GM19324 (cell line): ENCODE data around the gene QSOX2.

Source experiments
- ATAC-seq: cut with Tn5 transposase; IDR thresholded peaks from one replicate; pipeline ENCODE4 v1.9.1; 2021; ENCODE audit warnings: mild to moderate bottlenecking, moderate library complexity; ENCODE audit not compliant: unreplicated experiment, low FRiP score

Gene QSOX2

DNA sequence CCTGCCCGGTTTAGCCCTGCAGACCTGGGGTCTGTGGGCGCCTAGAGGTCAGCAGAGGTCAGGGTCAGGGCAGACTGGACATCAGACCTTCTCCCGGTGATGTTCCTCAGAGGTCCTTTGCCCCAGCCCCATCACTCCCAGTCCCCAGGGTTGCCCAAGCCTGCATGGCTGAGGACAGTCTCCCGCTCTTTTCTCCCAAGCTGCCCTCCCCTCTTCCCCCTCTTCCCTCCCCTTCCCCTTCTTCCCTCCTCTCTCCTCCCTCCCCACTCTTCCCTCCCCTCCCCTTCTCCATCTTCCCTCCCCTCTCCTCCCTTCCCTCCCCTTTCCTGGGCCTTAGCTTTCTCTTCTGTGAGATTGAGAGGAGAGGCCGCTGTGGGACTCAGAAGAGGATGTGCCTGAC is 51.1 kb downstream of the QSOX2 start:
- ATAC-seq: no peak

- ATAC-seq: no peak
Measured at GRCh38 chr9:136193891-136194279, 51.7 kb downstream of the QSOX2 start.

DNA sequence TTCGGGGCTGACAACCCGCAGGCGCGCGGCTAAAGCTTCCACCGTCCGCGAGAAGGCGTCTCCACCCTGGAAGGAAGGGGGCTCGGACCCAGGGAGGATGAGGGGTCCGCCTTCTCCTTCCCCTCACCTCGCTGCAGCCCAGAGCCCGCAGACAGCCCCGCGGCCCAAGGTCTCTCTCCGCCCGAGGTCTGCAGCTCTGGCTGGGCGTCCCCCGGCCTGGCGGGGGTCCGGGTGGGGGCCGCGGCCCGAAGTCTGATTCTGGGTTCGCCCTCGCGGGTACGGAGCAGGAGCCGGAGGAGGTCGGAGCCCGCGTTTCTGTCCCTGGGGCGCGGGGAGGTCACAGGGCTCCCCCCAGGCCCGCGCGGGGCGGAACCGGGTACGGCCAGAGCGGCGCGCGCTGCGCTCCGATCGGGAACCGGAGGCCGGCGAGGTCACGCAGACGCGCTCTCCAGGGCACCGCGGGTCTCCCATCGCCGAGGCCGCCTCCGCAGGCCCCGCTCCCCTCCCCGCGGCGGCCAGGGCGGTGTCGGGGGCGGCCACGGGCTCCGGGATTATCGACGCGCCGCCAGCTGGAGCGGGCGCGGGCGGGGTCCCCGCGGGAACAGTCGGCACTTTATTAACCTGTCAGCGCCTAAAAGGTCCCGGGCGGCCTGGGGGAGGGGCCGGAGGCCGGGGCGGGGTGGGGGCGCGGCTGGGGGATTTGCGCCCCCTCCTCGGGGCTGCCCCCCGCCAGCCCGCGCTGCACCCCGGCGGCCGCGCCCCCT is 52.3 kb downstream of the QSOX2 start:
- ATAC-seq: no peak

DNA sequence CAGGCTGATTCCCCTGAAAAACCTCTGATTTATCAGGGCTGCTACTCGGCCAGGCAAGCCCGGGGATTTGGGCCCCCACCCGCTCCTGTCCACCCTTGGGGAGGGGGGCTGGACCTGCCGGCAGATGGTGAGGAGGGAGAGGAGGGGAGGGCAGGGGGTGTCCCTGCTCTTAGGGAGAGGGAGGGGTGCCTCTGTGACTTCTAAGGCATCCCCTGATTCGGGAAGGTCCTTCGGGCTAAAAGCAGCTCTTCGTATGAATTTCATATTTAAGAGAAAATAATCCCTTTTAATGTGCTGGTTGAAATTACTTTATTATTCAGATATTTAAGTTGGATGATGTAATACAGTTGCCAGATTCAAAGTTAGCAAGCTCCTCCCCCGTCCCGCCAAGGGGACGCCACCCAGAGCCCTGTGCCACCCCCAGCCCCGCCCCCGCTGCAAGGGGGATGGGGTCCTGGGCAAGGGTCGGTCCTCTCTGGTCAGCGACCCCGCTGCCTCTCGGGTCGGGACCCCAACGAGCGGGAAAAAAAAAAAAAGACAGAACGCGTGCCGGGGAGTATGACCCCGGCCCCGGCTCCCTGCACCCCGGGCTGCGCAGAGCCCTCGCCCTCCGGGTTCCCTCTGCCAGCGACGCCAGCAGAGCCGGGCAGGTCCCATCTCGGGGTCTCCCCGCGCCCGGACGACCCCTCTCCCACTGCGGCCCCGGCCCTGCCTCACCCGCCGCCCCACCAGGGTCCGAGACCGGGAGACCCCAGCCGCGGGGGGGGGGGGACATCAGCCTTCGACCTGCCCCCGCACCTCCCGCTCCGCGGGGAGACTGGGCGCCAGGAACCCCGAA is 53.1 kb downstream of the QSOX2 start:
- ATAC-seq: no peak

- ATAC-seq: no peak
Measured at GRCh38 chr9:136191960-136192286, 53.7 kb downstream of the QSOX2 start.

DNA sequence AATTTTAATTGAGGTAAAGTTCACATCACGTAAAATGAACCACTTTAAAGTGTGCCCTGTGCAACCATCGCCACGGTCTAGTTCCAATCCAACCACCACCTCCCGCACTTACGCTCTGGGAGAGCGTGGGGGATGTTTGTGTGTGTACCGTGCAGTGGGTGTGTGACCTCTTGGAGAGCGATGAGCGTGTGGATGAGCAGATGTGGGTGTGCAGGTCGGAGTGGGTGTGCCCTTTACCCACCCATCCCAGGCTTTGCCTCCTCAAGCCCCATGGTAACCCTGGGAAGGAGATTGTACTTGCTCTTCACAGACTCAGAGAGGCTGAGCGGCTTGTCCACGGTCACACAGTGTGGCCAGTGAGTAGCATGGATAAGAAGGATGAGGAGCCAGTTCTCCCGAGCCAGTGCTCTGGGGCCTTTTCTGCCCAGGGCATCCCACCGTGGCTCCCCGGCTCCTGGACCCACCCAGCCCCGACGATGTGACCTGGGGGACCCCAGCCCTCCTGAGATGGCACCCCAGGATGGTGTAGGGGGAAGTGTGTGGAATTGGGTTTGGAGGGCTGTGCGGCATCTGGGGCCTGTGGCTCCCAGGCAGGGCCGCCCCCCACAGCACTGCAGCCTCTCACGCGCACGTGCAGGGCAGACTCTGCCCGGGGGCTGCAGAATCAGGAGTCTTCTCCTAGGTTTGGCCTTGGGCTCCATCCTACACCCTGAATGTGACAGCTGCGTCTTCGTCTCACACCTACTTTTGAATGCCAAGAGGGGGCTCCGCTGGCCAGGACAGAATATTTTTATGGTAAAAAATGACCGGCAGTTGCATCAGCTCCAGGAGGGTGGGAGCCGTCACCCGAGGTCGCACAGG is 54.3 kb downstream of the QSOX2 start:
- ATAC-seq: no peak

DNA sequence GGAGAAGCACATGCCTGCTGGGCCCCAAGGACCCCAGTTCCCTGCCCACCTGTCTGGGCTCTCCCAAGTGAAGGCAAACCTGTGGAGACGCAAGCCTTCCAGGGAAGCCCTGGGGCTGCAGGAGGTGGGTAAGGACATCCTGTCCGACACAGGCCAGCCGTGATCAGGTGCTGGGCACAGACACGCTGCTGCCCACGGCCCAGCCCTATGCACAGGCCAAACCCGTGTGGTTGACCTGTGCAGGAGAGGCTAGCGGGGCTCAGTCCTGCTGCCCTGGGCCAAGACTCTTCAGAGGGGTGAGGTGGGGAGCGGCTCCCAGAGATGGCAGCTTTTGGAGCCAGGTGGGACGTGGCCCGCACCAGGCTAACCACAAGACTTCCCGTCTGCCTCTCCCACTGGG is 55.0 kb downstream of the QSOX2 start:
- ATAC-seq: no peak

DNA sequence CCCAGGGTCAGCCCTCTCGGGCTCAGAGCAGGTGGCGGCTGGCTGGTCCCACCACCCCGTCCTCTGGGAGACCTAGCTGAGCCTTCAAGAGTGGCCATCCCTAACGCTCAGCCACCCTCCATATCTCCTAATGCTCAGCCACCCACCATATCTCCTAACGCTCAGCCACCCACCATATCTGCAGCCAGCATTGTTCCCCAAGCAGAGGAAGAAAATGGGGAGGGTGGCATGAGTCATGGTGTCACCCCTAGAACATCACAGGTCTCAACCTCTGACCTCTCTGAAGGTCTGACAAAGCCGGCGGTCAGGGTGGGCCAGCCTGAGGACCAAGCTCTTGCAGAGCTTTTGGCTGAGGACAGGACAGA is 55.4 kb downstream of the QSOX2 start:
- ATAC-seq: no peak

DNA sequence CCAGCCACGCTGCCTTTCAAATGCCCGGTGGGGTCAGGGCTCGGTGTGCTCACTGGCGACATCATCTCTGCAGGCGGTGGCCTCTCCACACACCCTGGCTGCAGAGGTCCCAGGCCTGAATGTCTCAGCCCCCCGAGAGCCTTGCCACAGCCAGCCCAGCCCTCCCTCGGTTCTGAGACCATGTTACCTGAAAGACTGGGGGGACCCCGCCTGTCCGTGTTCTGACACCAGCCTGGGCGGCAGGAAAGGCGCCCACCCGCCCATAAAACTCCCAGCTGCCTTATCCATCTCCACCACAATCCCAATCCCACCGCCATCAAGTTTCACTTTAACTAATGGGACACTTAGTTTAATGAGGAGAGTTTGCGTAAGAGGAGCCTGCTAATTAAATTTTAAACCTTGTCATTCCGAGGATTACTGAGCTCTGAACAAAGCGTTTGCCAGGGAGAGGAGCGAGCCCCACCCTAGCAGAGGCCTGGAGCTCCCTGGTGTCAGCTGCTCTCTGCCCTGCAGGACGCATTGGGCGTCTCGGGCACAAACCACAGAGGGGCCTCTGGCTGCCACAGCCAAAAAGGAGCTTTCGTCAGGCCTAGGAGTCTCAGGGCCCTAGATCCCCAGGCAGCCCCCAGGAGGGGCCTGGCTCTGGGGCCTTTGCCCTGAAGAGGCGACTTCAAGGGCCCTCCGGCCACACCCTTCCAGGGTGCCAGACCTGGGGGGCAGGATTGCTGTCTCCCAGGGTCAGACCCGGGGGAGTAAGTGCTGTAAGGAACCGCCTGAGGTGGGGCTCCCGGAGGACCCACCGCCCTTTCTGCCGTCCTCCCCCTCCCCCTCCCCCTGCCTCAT is 56.0 kb downstream of the QSOX2 start:
- no peak for ATAC-seq

- ATAC-seq: no peak
Measured at GRCh38 chr9:136187683-136188586, 57.7 kb downstream of the QSOX2 start.

DNA sequence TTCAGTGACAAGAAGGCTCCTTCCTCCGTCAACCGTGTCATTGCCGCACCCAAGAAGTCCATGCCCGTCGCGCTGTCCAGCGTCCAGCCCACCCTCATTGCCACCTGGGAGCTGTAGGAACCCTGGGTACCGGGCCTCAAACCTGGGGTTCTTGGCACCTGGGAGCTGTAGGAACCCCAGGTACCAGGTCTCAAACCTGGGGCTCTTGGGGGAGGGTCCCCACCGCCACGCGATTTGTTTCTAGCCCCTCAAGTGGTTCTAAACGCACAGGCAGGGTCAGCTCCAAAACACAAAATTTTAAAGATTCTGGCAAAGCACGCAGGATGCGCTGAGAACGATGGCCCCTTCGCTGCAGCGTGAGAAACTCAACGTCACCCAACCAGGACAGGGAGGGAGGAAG is 58.4 kb downstream of the QSOX2 start:
- ATAC-seq: no peak

- no peak for ATAC-seq
Measured at GRCh38 chr9:136186386-136186785, 59.2 kb downstream of the QSOX2 start.

- no peak for ATAC-seq
Measured at GRCh38 chr9:136185596-136186366, 59.8 kb downstream of the QSOX2 start.

DNA sequence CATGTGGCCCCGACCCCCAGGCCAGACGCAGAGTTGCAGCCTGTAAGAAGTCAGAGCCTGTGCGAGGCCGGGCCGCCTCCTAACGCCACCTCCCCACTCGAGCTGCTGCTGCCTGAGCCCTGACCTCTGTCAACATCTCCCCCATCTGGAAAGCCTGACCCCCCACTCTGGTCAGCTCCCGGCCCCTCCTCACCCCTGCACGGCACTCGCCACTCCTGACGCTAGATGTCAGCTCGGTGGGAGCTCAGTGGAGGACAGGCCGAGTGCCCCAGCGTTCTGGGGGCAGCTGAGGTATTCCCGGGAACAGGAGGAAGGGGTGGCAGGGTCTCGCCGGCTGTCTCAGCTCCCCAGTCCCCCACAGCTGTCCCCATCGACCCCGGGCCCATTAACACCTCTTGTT is 60.5 kb downstream of the QSOX2 start:
- no peak for ATAC-seq

- ATAC-seq: no peak
Measured at GRCh38 chr9:136182850-136183422, 62.7 kb downstream of the QSOX2 start.

DNA sequence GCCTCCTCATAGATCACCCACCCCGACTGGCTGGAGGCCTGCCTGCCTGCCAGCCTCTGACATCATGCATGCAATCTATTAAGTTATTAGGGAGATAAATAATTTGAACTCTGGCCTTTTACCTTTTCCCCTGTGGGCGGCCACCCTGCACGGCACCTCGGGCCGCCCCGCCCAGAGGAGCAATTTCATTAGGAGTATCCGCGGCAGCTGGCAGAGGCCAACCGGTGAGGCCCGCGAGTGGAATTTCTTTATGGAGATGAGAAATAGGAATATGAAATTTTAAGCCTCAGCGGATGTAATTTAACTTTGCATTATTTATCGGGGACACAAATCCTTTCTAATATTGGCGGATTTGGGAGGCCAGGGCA is 63.2 kb downstream of the QSOX2 start:
- ATAC-seq: no peak

GRCh38 chr9:136181784-136182419 is 63.7 kb downstream of the QSOX2 start:
- ATAC-seq: no peak

DNA sequence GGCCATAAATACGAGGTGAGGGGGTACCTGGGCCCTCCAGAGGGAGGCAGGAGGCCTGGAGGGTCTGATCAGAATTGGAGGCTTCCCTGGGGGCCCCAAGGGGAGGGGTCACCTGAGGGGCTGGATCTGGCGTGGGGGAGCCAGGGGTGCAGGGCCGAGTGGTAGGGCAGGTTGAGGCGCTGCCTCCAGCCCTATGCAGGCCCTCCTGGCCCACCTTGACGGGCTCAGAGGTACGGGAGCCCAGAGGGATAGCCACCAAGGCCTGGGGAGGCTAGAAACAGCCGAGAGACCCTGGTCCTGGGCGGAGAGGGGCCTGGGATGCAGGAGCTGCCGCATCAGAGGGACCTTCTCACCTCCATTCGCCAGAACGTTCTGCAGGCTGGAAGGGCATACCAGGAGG is 65.0 kb downstream of the QSOX2 start:
- no peak for ATAC-seq
